ENCODE measurements around the gene DEFB121. TPM values are rescaled to one million over a fixed set of nuclear protein-coding genes. Genes with fewer than 3 reads are reported as not detected.

DEFB121 gene
- total RNA-seq, 1 donor from 2014 or later: not detected

DNA sequence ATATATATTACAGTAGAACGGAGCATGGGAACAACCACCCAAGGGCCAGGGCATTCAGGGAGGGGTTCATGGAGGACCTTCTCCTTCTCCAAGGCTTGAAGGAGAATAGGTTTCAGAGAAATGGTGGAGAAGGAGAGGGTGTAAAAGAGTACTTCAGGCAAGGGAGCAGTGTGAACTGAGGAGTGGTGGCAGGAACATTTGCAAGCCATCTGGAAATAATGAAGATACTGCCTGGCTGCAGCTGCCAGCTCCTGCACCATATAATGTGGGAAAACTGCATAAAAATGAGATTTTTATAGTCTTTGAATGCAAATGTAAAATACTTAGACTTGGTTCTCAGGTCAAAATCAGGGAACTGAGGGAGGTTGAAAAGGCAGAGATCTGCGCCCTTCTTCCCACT, 9.6 kb upstream of the DEFB121 start:
- TF ChIP-seq, protein P1, sequence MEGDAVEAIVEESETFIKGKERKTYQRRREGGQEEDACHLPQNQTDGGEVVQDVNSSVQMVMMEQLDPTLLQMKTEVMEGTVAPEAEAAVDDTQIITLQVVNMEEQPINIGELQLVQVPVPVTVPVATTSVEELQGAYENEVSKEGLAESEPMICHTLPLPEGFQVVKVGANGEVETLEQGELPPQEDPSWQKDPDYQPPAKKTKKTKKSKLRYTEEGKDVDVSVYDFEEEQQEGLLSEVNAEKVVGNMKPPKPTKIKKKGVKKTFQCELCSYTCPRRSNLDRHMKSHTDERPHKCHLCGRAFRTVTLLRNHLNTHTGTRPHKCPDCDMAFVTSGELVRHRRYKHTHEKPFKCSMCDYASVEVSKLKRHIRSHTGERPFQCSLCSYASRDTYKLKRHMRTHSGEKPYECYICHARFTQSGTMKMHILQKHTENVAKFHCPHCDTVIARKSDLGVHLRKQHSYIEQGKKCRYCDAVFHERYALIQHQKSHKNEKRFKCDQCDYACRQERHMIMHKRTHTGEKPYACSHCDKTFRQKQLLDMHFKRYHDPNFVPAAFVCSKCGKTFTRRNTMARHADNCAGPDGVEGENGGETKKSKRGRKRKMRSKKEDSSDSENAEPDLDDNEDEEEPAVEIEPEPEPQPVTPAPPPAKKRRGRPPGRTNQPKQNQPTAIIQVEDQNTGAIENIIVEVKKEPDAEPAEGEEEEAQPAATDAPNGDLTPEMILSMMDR (IDR thresholded peaks at IDR 0.05; ENCODE audit: unreplicated experiment): no peak
- H3K9me3 Mint-ChIP-seq: peaks cover 69% of the 10 kb centered on the region
- H3K27ac Mint-ChIP-seq: no peak overlapping the region
- no peaks in the 10 kb centered on the region for H3K27me3 Mint-ChIP-seq (ENCODE audit: low read depth)
- no peak overlapping the region for H3K4me3 Mint-ChIP-seq
- H3K36me3 Mint-ChIP-seq: peaks cover 2% of the 10 kb centered on the region
- DNase-seq (ENCODE audit: low spot score in 2 of 2, unreplicated experiment in 2 of 2): no peak
- H3K4me1 Mint-ChIP-seq: no peaks in the 10 kb centered on the region

DNA sequence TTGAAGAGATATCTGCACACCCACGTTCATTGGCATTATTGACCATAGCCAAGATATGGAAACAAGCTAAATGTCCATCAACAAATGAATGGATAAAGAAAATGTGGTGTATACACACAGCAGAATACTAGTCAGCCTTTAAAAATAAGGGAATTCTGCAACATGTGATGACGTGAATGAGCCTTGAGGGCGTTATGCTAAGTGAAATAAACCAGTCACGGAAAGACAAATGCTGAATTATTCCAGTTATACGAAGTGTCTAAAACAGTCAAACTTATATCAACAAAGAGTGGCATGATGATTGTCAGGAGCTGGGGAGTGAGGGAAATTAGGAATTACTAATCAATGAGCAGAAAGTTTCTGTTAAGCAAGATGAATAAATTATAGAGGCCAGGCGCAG, 8.4 kb upstream of the DEFB121 start:
- TF ChIP-seq, protein P1 (IDR thresholded peaks at IDR 0.05; ENCODE audit: unreplicated experiment): no peak
- peaks cover 2% of the 10 kb centered on the region for H3K36me3 Mint-ChIP-seq
- no peaks in the 10 kb centered on the region for H3K27me3 Mint-ChIP-seq (ENCODE audit: low read depth)
- no peaks in the 10 kb centered on the region for H3K4me1 Mint-ChIP-seq
- H3K4me3 Mint-ChIP-seq: no peak overlapping the region
- no peak for DNase-seq (ENCODE audit: low spot score in 2 of 2, unreplicated experiment in 2 of 2)
- no peak overlapping the region for H3K27ac Mint-ChIP-seq
- peaks cover 70% of the 10 kb centered on the region for H3K9me3 Mint-ChIP-seq

DNA sequence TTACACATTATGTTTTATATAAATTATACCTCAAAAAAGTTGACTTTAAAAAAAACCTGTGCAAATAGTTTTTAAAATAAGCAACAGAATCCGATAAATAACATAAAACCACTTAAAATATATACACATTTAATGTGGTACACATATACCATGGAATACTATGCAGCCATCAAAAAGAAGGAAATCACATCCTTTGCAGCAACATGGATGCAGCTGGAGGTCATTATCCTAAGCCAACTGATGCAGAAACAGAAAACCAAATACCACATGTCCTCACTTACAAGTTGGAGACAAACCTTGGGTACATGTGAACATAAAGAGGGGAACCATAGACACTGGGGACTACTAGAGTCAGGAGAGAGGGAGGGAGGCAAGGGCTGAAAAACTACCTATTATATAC, 4.0 kb upstream of the DEFB121 start:
- TF ChIP-seq, protein P1 (IDR thresholded peaks at IDR 0.05; ENCODE audit: unreplicated experiment): no peak
- Mint-ChIP-seq H3K27me3 (ENCODE audit: low read depth) (no peaks in the 10 kb centered on the region), H3K27ac (no peak overlapping the region), H3K9me3 (peaks cover 77% of the 10 kb centered on the region), H3K4me3 (no peak overlapping the region), H3K4me1 (no peaks in the 10 kb centered on the region), H3K36me3 (no peaks in the 10 kb centered on the region)
- no peak for DNase-seq (ENCODE audit: low spot score in 2 of 2, unreplicated experiment in 2 of 2)

DNA sequence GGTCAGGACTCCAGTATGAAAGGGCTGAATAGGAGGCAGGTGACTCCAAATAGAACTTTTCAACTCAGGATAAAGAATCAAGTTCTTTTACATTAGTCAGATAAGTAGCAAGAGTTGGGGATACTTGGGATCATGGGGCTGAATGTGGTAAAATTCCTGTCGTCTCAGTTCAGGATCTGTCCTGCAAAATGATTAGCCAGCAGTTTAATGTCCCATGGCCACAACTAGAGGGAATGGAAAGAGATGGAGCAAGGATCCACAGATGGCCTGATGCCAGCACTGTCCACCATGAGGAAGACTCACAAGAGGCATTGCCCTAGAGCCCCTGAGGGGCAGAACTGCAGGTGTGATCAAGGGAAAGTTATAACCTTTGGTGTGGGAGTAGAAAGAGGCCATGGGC, 2.1 kb downstream of the DEFB121 start:
- Mint-ChIP-seq H3K27me3 (ENCODE audit: low read depth) (no peaks in the 10 kb centered on the region), H3K27ac (no peak overlapping the region), H3K4me1 (no peaks in the 10 kb centered on the region), H3K4me3 (no peak overlapping the region), H3K36me3 (peaks cover 4% of the 10 kb centered on the region), H3K9me3 (peaks cover 41% of the 10 kb centered on the region)
- DNase-seq (ENCODE audit: low spot score in 2 of 2, unreplicated experiment in 2 of 2): no peak
- TF ChIP-seq, protein P1 (IDR thresholded peaks at IDR 0.05; ENCODE audit: unreplicated experiment): no peak

DNA sequence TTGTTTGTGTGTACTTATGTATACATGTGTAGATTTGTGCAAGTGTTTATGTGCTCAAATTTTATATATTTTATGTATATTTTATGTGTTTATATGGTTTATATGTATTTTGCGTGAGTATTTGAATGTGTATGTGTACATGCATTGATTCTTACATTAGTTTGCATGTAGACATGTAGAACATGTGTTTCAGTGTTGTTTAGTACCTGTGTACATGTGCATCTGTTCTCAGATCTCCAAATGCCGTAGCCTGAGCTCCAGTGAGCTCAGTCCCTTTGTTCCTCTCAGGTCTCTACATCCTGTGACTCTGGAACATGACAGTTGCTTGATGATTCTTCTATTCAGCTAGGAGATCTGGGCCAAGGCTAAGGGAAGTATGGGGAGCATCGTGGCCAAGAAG, 11.1 kb downstream of the DEFB121 start:
- Mint-ChIP-seq H3K9me3 (peaks cover 66% of the 10 kb centered on the region), H3K27ac (no peak overlapping the region), H3K27me3 (ENCODE audit: low read depth) (no peaks in the 10 kb centered on the region), H3K4me3 (no peak overlapping the region), H3K4me1 (no peaks in the 10 kb centered on the region), H3K36me3 (peaks cover 7% of the 10 kb centered on the region)
- no peak for DNase-seq (ENCODE audit: low spot score in 2 of 2, unreplicated experiment in 2 of 2)
- TF ChIP-seq, protein P1 (IDR thresholded peaks at IDR 0.05; ENCODE audit: unreplicated experiment): no peak

DNA sequence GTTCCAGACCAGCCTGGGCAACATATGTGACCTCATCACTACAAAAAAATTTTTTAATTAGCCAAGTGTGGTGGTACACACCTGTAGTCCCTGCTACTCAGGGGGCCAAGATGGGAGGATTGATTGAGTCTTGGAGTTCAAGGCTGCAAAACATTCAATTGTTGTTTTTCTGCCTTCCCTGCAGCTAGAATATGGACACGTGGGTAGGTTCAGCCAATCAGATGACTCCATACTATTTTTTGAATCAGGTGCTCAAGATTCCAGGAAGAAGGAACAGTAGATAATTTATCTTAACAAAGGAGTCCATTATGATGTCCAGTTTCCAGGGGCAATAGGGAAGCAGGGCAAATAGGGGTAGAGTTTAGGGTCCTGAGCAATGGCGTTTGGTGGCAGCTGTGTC, 13.2 kb downstream of the DEFB121 start:
- H3K4me3 Mint-ChIP-seq: no peak overlapping the region
- H3K9me3 Mint-ChIP-seq: peaks cover 71% of the 10 kb centered on the region
- no peak for DNase-seq (ENCODE audit: low spot score in 2 of 2, unreplicated experiment in 2 of 2)
- no peak overlapping the region for H3K27ac Mint-ChIP-seq
- TF ChIP-seq, protein P1 (IDR thresholded peaks at IDR 0.05; ENCODE audit: unreplicated experiment): no peak
- no peaks in the 10 kb centered on the region for H3K27me3 Mint-ChIP-seq (ENCODE audit: low read depth)
- no peaks in the 10 kb centered on the region for H3K4me1 Mint-ChIP-seq
- H3K36me3 Mint-ChIP-seq: peaks cover 3% of the 10 kb centered on the region

Measured in mesothelial cell of epicardium (in vitro differentiated cells).